Lung (tissue), 12 donors: ENCODE measurements around the gene MAPK14. TPM values are rescaled to one million over a fixed set of nuclear protein-coding genes. Genes with fewer than 3 reads are reported as not detected.
A peak's percentile ranks its signal among the peaks of the same experiment; 100 is the strongest.

ENCODE experiments used
- ATAC-seq: fragments of 200-7000 bp; cut with Tn5 transposase; one replicate; pipeline ENCODE4 v1.9.1; 2020; ENCODE audit warnings: moderate number of reproducible peaks; ENCODE audit not compliant: insufficient read depth, low FRiP score
- DNase-seq, 3 donors: peaks; one replicate each; pipeline ENCODE4 v3.0.0-alpha.2; 2013 to 2017
- H3K27ac ChIP-seq, 2 donors: one replicate each; pipeline ENCODE4 v1.5.1; 2013; ENCODE audit warnings: mild to moderate bottlenecking in 2 of 2, moderate library complexity in 2 of 2, control low read depth in 1 of 2, inconsistent platforms in 1 of 2, low read depth in 1 of 2, low read length in 1 of 2
- H3K27me3 ChIP-seq, 3 donors: one replicate each; pipeline ENCODE4 v1.5.1; 2013; ENCODE audit warnings: low read length in 2 of 3; ENCODE audit not compliant: control insufficient read depth in 3 of 3, insufficient read depth in 3 of 3
- H3K36me3 ChIP-seq, 4 donors: one replicate each; pipeline ENCODE4 v1.5.1; 2013; ENCODE audit warnings: low read length in 4 of 4, mild to moderate bottlenecking in 1 of 4, moderate library complexity in 1 of 4; ENCODE audit not compliant: control insufficient read depth in 4 of 4, insufficient read depth in 4 of 4
- H3K4me1 ChIP-seq, 5 donors: one replicate each; pipeline ENCODE4 v1.5.1; 2013; ENCODE audit warnings: low read length in 5 of 5, mild to moderate bottlenecking in 2 of 5, moderate library complexity in 1 of 5; ENCODE audit not compliant: control insufficient read depth in 5 of 5, insufficient read depth in 5 of 5
- H3K4me3 ChIP-seq: one replicate; pipeline ENCODE4 v1.5.1; 2013; ENCODE audit warnings: mild to moderate bottlenecking, control low read depth, moderate library complexity
- H3K9ac ChIP-seq, 2 donors: one replicate each; pipeline ENCODE4 v1.5.1; 2013; ENCODE audit warnings: low read length in 2 of 2, control low read depth in 1 of 2; ENCODE audit not compliant: insufficient read depth in 1 of 2
- H3K9me3 ChIP-seq, 4 donors: one replicate each; pipeline ENCODE4 v1.5.1; 2013; ENCODE audit warnings: low read length in 3 of 4, mild to moderate bottlenecking in 1 of 4, moderate library complexity in 1 of 4; ENCODE audit not compliant: control insufficient read depth in 4 of 4, insufficient read depth in 3 of 4
- CTCF ChIP-seq: IDR thresholded peaks from 2 replicates; pipeline ENCODE4 v1.5.1; 2012; ENCODE audit warnings: mild to moderate bottlenecking; ENCODE audit errors: control extremely low read depth, extremely low read depth
- WGBS, 2 donors: extraction: QIAGEN DNeasy Blood & Tissue Kit; methylation state at CpG; one replicate each; pipeline ENCODE4 v1.1.7; 2013; 5-methylcytosine and 5-hydroxymethylcytosine counted together
- polyA plus RNA-seq, 2 donors: library from polyadenylated mRNA; stranded (reverse); fragments of 200-250 nt; gene quantifications; one replicate each; pipeline ENCODE4 v1.2.1, GENCODE V29; 2013
- total RNA-seq, 2 donors: library from RNA; depleted of rRNA in 1 of 2; stranded (reverse); fragments of >200 nt in 1 of 2; gene quantifications; one replicate each; pipeline ENCODE4 v1.2.1, GENCODE V29; 2014 to 2021
- donor health status: control.
- donor health status: control.
- donor health status: Bipolar disorder and iron deficiency.
- donor health status: healthy.
- donor health status: DM: yes; HTN: yes; CAD: no.

Gene MAPK14
- total and polyA plus RNA-seq, 4 donors, result 12.8 to 93.3 (median 59.5) TPM

- WGBS, 2 donors, result 80 to 81% methylated on average over 16 of the region's 16 CpGs
- Histone ChIP-seq H3K27me3 (no peaks in the 10 kb centered on the region), H3K36me3 (peaks cover 0 to 5% (median 2%) of the 10 kb centered on the region in 4 donors), H3K27ac (no peak overlapping the region), H3K4me3 (no peak overlapping the region), H3K4me1 (peaks cover 4 to 31% (median 11%) of the 10 kb centered on the region in 5 donors), H3K9me3 (no peaks in the 10 kb centered on the region), H3K9ac (no peak overlapping the region)
- DNase-seq, result no peak
- no peak for ATAC-seq
- TF ChIP-seq CTCF, result no peak
Measured at GRCh38 chr6:36050947-36051710, 23.5 kb downstream of the MAPK14 start.

- H3K36me3 ChIP-seq, result peaks cover 0 to 6% (median 2%) of the 10 kb centered on the region in 4 donors
- H3K9me3 ChIP-seq, result no peaks in the 10 kb centered on the region
- 41 to 52% methylated on average over 2 of the region's 2 CpGs for WGBS, 2 donors
- no peak overlapping the region for H3K4me3 ChIP-seq
- no peaks in the 10 kb centered on the region for H3K27me3 ChIP-seq
- DNase-seq (peak in 1 of 3 donors; percentile 12), ATAC-seq (no peak)
- H3K4me1 ChIP-seq, result peaks cover 2 to 33% (median 11%) of the 10 kb centered on the region in 5 donors
- peak overlapping the region in 1 of 2 donors; percentile 60 for H3K27ac ChIP-seq
- TF ChIP-seq CTCF, result no peak
- no peak overlapping the region for H3K9ac ChIP-seq
Measured at GRCh38 chr6:36052097-36052496, 24.5 kb downstream of the MAPK14 start.

DNA sequence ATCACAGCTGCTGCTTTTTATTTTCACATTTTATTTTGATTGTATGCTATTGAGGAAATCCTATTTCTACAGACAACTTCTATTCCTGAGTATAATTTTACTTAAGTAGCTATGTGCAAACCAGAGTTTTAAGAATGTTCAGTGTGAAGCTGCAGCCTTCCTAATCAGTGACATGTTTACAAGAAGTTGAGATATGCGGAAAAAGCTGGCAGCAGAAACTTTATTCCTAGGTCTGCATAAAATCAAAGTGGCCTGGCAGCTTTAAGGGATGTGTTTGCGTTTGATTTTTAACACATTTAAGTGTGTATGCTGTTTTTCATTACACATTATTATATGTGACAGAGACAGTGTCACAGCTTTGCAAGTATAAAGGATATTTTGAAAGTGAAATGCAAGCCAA, 26.3 kb downstream of the MAPK14 start:
- H3K9ac ChIP-seq, result peak overlapping the region in 1 of 2 donors; percentile 28
- 64 to 79% methylated on average over 2 of the region's 2 CpGs for WGBS, 2 donors
- H3K27ac ChIP-seq, result no peak overlapping the region
- no peaks in the 10 kb centered on the region for H3K27me3 ChIP-seq
- peak; percentile 25 to 71 (median 60) for DNase-seq
- no peak for ATAC-seq
- H3K4me3 ChIP-seq, result no peak overlapping the region
- no peak for TF ChIP-seq CTCF
- H3K9me3 ChIP-seq, result no peaks in the 10 kb centered on the region
- peaks cover 0 to 6% (median 2%) of the 10 kb centered on the region in 4 donors for H3K36me3 ChIP-seq
- H3K4me1 ChIP-seq, result peaks cover 2 to 27% (median 11%) of the 10 kb centered on the region in 5 donors
